Activated T-helper 1 cell treated with anti-CD3 and anti-CD28 coated beads, Interleukin-2, amount 50 U/mL, for 16 hours (primary cell): Measurements from ENCODE around the gene SEC16A.
"Not testable (repeated sequence)": the region's sequence is repeated elsewhere in the genome, so short reads cannot be mapped to it uniquely, and the experiment has no call there.

ENCODE experiments used
- DNase-seq, 2 donors: peaks; one replicate each; pipeline ENCODE4 v3.0.0-alpha.2; 2020; ENCODE audit warnings: low read depth in 1 of 2, low spot score in 1 of 2

Gene SEC16A

DNA sequence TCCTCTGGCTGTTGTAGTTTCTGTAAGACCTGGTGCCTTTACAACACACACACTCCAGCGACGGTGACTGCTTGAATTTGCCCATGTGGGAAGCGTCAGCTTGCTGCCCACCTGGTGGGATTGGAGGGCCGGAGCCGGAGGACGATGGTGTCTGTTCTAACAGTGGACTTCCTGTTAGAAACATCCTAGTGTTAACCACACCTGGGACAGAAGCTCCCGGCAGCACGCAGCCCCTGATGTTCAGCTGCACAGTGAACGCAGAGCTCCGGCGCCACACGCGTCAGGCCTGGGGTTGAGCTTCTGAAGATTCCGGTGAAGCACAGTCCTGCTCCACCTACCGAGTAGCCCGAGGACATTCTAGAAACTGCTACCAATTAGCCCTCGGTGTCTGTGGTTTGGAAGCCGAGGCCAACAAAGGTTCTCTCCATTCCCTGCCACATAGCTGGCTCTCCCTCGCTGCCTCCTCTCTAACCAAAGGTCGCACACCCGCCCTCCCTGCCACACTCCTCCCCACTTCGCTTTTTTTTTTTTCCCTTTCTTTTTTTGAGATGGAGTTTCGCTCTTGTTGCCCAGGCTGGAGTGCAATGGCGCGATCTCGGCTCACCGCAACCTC is 58.0 kb downstream of the SEC16A start:
- no peak for DNase-seq

DNA sequence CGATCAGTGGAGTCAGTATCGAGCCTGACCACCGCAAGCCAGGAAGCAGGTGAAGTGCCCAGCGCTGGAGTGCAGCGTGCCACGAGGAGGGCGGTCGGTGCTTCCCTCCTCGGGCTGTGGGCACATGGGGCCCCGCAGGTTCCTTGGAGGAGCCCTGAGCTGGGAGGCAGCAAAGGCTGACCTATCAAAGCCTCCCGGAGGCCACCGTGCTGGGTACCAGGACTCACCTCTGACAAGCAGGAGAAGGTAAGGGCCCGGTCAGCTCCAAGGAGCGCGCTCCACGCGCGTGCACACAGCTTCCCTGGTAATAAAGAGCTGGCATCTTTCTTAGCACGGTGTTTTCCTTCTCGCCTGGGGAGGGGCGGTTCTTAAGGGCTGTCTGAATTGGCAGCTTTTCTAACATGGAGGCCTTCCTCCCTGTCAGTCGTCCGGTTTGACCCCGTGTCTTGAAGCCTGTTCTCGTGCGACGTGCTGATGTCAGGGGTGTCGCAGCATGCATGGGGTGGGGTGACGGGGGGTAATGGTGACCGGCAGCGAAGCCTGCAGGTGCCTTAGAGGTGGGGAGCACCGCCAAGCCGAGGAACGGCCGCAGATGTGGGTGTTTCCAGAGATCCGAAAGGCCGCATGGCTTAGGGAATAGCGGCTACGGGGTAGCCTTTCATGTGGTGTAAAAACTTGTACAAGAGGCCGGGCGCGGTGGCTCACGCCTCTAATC is 59.3 kb downstream of the SEC16A start:
- no peak for DNase-seq

DNA sequence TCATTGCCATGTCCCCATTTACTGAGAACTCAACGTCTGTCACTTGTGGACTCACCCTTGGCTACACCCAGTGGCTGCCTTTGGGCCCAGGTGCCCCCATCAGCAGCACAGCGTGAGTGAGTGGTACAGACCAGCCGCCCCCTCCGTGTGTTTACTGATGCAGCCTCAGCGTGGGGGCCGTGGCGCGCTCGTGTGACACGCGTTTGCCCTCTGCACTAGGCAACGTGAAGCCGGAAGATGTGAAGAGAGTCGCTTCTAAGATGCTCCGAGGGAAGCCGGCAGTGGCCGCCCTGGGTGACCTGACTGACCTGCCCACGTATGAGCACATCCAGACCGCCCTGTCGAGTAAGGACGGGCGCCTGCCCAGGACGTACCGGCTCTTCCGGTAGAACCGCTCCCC is 60.0 kb downstream of the SEC16A start:
- no peak for DNase-seq

DNA sequence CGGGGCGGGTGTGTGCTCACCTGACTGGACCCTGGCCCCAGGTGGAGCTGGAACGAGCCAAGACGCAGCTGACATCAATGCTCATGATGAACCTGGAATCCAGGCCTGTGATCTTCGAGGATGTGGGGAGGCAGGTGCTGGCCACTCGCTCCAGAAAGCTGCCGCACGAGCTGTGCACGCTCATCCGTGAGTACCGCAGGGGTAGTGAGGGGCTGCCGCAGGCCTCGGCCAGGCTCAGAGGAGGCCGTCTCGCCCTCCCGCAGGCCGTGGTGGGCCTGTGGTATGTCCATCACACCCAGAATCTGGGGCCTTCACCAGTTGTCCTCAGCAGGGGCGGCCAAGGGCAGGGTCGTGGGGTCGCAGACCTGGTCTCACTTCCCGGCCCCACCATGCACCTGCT is 61.0 kb downstream of the SEC16A start:
- no peak for DNase-seq

DNA sequence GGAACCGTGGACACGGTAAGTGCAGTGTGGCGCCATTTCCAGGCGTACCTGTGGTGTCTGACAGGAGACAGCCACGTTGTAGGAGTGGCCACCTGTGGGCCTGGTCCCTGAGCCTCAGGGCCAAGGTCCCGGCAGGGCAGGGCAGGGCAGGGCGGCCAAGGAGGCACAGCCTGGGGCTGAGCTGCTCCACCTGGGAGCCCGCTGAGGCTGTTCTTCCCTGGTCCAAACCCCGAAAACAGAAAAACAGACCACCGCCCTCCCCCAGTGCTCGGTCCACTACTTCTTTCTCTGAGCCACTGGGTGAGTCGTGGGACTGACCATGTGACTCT is 63.8 kb downstream of the SEC16A start:
- DNase-seq = no peak

DNA sequence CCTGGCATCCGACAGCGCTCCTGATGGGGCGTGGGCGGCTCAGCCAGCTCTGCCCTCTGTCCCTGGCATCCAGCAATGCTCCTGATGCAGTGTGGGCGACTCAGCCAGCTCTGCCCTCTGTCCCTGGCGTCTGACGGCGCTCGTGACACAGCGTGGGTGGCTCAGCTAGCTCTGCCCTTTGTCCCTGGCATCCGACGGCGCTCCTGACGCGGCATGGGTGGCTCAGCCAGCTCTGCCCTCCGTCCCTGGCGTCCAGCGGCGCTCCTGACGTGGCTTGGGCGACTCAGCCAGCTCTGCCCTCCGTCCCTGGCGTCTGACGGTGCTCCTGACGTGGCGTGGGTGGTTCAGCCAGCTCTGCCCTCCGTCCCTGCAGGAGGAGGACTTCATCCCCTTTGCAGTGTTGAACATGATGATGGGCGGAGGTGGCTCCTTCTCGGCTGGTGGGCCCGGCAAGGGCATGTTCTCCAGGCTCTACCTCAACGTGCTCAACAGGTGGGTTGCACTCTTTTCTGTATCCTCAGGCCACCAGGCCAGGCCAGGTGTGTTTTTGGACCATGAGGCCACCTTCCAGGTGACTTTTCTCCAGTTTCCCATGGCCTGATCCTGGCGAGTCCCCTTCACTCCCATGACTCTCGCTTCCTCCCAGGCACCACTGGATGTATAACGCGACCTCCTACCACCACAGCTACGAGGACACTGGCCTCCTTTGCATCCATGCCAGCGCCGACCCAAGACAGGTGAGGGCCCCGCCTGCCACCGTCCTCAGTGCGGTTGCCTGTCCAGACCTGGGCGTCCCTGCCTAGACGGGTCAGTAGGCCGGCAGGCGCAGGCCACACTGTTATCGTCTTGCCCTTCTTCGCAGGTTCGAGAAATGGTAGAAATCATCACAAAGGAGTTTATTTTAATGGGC is 64.4 kb downstream of the SEC16A start:
- no peak for DNase-seq

DNA sequence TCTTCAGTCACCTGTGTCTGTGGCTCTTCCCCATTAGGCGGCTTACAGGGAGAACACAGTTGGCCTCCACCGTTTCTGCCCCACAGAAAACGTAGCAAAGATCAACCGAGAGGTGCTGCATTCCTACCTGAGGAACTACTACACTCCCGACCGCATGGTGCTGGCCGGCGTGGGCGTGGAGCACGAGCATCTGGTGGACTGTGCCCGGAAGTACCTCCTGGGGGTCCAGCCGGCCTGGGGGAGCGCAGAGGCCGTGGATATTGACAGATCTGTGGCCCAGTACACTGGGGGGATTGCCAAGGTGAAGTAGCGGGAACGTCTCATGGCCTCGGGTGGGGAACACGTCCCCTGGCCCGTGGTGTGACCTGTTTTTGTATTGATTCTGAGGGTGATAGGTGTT is 65.9 kb downstream of the SEC16A start:
- DNase-seq = no peak

DNA sequence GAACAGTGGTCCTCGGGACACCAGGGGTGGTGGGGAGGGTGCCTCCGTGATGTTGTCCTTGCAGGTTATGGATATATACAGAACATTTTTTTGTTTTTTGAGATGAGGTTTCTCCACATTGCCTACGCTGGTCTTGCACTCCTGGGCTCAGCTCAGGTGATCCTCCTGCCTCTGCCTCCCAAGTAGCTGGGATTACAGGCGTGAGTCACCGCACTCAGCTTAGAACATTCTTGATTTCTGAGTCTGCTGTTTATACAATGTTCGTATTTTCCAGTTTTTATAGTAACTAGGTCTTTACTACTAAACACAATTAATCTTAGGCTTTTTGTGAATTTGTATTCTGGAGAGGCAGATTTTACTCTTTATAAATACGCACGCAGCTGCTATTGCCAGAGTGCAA is 66.4 kb downstream of the SEC16A start:
- DNase-seq = no peak

DNA sequence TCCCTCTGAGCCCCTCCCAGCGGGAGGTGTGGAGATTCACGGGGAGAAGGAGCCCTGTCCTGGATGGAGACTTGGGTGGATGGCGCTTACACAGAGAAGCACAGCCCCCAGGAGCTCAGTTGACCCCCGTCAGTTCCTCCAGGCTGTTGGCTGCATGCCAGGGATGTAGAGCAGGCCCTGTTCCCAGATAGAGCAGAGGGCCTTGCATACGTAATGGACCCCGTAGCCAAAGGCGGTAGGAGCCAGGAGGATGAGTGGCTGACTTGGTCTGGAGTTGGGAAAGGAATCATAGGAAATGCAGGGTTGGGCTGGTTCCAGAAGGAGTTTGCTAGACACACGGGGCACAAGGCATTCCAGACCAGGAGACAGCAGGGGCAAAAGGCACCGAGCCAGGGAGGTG is 69.9 kb downstream of the SEC16A start:
- DNase-seq = no peak

DNA sequence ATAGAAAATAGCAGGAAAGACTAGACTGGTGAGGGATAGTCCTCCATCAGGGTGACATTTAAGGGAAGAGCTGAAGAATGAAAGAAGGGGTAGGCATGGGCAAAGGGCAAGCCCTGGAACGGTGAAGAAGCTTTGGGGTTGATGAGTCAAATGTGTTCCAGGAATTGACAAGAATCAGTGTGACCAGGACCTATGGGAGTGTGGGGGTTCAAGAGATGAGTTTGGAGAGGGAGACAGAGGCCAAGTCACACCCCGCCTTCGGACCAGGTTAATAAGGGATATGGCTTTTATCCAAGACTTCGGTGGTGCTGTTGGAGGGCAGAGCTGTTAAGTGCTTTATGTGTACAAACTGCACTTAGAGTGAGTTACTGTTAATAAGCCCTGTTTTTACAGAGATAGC is 71.5 kb downstream of the SEC16A start:
- DNase-seq = no peak

DNA sequence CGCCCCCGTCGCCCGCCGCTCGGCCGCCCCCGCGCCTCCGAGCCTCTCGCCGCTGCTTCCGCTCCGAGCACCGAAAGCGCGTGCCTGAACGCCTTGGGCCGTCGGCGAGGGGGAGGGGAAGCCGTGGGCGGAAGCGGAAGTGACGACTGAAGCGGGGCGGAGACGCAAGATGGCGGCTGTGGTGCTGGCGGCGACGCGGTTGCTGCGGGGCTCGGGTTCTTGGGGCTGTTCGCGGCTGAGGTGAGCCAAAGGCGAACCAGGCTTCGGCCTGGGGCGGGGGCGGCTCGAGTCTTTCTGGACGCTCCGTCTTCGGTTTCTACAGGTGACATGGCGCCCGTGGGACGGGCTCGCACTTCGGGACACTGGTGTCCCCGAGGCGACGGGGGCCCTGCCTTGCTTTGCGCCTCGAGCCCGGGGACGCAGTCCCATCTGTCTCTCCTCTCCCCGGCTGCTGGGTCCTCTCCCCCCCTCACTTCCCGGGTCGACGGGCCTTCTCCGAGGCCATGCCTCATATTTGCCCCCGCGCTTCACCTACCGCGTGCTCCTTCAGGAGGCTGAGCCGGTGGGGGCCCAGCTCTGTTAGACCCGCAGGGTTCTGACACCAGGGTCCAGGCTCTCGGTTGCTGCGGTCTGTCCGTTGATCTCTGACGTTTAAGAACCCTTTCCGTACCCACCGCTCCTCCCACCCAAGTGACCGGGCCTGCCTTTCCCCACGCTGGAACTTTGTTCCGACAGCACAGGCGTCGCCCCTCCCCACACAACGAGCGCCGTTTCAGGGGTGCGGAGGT is 72.1 kb downstream of the SEC16A start, which contains the start of the genes ENTR1 and PMPCA:
ENTR1 (minus strand) TSS at position 115 of the 788 bp plus-strand sequence. CDS start 217 bp downstream, outside the sequence.
PMPCA (plus strand) TSS at position 159 of the 788 bp plus-strand sequence; CDS start at position 170, 11 bp downstream.
- peak; percentile 94 for DNase-seq

DNA sequence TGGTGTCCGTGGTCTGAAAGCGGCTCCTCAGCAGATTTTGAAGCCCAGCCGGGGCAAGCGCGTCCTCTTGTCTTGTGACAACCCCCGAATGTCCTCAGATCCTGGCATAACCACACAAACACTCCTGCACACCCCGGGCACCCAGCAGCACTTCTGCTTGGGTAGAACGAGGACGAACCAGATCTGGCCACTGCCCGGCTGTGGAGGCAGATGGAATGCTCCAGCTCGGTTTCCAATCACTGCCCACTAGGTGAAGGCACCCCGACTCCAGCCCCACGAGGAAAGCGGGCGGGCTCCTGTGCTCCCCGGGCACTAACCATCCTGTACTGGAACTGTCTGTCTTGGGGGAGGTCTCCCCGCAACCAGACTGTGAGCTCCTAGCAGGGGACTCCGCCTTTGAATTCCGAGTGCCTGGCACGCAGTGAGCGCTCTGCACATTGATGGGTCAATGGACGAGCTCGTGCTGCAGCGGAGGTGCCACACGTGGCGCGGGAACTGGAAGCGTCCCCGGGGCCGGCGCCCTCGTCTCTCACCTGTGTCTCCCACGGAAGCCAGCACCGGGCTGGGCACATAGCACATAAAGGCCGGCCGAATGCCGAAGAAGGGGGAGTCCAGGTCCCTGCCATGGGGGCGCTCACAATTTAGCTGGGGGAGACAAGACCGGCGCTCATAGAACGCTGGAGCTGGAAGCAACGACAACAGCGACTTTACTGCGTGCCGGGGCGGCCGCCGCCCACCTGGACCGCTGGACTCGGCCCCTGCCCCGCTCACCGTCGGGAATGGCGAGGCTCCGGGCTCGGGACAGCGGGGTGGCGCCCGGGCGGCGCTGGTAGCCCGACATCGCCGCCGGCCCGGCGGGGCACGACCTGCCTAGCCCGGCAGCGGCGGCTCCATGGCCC is 73.0 kb downstream of the SEC16A start:
- peak in 1 of 2 donors; percentile 14 for DNase-seq

DNA sequence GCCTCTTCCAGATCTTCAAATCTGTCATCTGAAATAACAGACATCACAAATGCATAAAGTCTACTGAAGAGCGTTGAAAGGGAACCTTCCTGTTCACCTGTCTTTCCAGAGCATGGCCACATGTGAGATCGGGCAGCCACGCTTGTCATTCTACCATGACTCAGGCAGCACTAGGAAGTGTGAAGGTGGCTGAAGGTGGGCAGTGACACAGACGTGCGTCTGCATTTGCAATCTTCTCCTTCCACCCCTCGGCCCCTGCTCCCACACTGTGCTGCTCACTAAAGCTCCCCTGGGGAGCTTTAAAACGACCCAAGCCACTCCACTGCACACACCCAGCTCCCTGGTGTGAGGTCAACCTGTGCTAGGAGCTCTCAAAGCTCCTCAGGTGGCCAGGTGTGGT is 74.9 kb downstream of the SEC16A start:
- no peak for DNase-seq

DNA sequence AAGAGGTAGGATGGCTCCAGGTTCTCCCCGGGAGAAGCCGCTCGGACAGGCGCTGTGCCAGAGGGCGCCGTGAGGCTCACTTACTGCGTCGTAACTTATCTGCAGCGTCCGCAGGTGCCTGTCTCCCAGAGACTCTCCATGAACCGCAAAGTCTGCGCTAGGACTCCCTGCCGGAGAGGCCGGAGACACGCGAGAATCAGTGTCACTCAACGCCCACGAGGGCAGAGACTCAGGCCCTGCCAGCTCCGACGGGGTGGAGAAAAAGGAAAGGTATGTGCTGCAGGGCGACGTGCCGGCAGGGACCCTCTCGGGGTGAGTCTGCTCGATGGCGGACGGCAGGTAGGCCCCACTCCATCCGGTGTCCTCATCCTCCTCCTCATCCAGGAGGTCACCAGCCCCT is 75.8 kb downstream of the SEC16A start:
- DNase-seq = not testable (repeated sequence)

DNA sequence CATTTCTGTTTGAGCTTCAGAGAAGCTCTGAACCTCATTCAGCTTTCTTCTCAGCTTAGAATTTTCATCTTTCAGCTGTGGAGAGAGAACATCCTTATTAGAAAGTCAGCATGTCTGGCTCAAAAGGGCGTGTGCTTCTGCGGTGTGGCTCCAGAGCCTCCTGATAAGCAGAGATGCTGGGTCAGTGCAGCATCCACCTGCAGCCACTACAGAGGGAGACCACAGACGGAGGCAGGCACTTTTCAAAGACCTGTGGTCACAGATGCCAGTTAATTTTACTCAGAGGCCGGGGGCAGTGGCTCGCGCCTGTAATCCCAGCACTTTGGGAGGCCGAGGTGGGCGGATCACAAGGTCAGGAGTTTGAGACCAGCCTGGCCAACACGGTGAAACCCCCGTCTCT is 76.9 kb downstream of the SEC16A start:
- DNase-seq = not testable (repeated sequence)

DNA sequence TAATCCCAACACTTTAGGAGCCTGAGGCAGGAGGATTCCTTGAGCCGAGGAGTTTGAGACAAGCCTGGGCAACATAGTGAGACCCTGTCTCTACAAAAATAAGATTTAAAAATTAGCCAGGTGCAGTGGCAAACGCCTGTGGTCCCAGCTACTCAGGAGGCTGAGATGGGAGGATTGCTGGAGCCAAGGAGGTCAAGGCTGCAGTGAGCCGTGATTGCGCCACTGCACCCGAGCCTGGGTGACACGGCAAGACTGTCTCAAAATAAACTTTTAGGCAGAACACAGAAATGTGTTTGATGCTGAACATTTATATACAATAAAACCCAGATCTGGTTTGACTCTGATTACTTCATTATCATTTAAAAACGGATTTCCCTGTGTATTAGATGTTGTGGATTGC is 77.4 kb downstream of the SEC16A start:
- no peak for DNase-seq

DNA sequence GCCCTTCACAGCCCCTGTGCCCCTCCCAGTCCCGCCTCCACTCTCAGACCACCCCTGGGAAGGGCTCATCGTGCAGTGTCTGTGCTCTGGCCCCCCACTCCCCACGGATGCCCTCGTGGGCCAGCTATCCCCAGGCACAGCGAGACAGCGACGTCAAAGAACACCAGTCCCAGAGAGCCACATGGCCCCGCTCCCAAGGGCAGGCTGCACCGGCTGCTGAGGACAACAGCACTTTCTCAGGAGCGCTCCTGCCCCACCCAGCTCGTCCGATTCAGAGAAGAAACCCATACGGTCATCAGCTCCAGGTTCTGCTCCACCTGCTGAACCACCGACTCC is 78.1 kb downstream of the SEC16A start:
- DNase-seq = no peak

DNA sequence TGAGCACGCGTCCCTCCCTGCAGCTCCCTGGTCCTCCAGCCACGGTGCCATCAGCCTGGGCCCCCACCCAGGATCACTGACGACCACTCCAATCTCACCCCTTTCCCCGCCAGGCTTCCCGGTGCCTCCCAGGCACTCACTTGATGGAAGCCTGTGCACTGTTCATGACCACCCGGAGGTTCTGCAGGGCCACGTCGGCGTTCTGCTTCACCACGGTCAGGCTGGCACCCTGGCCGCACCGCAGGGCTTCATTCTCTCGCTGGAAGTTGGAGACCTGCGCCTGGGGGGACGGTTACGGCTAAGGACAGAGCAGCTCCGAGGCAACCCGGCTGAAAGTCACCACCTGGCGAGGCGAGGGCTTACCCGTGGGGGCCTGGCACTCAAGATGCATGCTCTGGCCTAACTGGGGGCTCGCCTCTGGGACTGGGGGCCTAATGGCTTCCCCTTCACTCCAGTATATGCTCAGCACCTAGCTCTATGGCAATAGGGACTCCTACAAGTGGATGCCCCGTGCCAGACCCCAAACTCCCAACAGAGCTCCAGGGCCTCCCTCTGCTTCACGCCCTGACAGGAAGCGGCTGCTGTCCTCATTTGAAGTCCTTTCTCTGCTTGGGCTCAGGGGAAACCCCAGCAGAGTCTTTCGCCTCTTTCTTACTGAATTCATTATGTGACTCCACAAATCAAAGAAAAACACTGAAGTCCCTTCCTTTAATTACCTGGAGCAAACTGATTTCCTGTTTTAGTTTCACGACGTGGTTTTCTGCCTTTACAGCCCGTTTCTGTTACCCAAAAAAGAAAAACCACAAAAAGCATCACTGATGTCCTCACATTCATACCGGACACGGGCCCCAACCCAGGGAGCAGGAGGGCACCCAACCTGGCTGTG is 78.7 kb downstream of the SEC16A start:
- no peak for DNase-seq

DNA sequence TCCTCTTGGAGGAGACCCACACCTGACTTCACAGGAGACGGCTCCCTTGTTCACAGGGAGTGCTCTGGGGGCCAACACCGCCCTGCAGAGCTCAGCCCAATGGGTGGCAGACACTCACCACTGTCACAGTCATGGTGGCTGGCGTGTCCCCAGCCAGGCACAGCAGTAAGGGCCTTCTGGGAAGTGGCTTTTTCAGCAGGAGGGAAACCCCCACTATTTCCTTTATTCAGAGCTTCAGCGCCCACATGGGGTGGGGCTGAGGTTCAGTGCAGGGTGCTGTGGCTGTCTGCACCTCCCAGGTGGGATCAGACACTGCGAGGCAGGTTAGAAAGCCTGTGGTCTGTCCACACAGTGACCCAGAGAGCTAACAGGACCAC is 79.3 kb downstream of the SEC16A start:
- DNase-seq = peak; percentile 35 to 66
